Body of pancreas (tissue), 4 donors: ENCODE measurements around the gene ZNF324B. TPM values are rescaled to one million over a fixed set of nuclear protein-coding genes. Genes with fewer than 3 reads are reported as not detected.

Experiments used
- ATAC-seq: fragments of 150-250 bp; one replicate; pipeline ENCODE4 v1.9.1; 2016
- DNase-seq, 4 donors: peaks; one replicate each; pipeline ENCODE4 v3.0.0-alpha.2; 2019
- H3K27ac ChIP-seq, 4 donors: fragments of 200-600 bp; sonication (generic); 1 replicate in 3 of 4; 2 replicates in 1 of 4; pipeline versions ENCODE4 v1.5.1 to v1.6.1; 2016 to 2019; ENCODE audit warnings: mild to moderate bottlenecking in 1 of 4, mixed read lengths in 1 of 4, moderate library complexity in 1 of 4
- H3K27me3 ChIP-seq, 2 donors: fragments of 200-600 bp; sonication (generic); one replicate each; pipeline ENCODE4 v1.6.0; 2016; ENCODE audit warnings: mild to moderate bottlenecking in 1 of 2
- H3K36me3 ChIP-seq, 2 donors: fragments of 200-600 bp; sonication (generic); replicated peaks in 1 of 2; 2 replicates each; pipeline ENCODE4 v1.5.1; 2016; ENCODE audit warnings: low read depth in 2 of 2; ENCODE audit not compliant: insufficient read depth in 1 of 2
- H3K4me1 ChIP-seq: fragments of 200-600 bp; sonication (generic); one replicate; pipeline ENCODE4 v1.6.0; 2016
- H3K4me3 ChIP-seq, 2 donors: fragments of 200-600 bp; sonication (generic); 1 replicate in 1 of 2; 2 replicates in 1 of 2; pipeline ENCODE4 v1.5.1; 2016 to 2019
- H3K9me3 ChIP-seq, 3 donors: fragments of 200-600 bp; sonication (generic); 1 replicate in 2 of 3; 2 replicates in 1 of 3; pipeline ENCODE4 v1.5.1; 2016
- CTCF ChIP-seq, 7 experiments: fragments of 450-650 bp in 4 of 7; fragments of 200-600 bp in 3 of 7; sonication (generic) in 3 of 7; IDR thresholded peaks; one replicate each; pipeline ENCODE4 v1.5.1; 2016 to 2019; ENCODE audit warnings: antibody characterized with exemption in 7 of 7
- POLR2A ChIP-seq, 3 donors: fragments of 450-650 bp; IDR thresholded peaks; one replicate each; pipeline ENCODE4 v1.6.1; 2016; ENCODE audit warnings: antibody characterized with exemption in 3 of 3, mild to moderate bottlenecking in 2 of 3
- WGBS, 2 donors: methylation state at CpG; one replicate each; pipeline ENCODE4 v1.1.5; 2017; 5-methylcytosine and 5-hydroxymethylcytosine counted together
- intact Hi-C: fragments of 100-400 bp; cut with DNase I; formaldehyde crosslinking; loops from one replicate; pipeline ENCODE4 v1.15.1; 2023
- total RNA-seq, 2 donors: library from RNA; depleted of rRNA; stranded (reverse); fragments of >200 nt; gene quantifications; one replicate each; pipeline ENCODE4 v1.1.0, GENCODE V29; 2016

The ZNF324B gene
- total RNA-seq, 2 donors from 2014 or later = 4.6 to 8.6 TPM

GRCh38 chr19:58479303-58479702 lies 27.9 kb downstream of the ZNF324B start:
- Histone ChIP-seq H3K36me3 (no peaks in the 10 kb centered on the region), H3K27ac (no peak overlapping the region), H3K4me1 (peaks cover 22% of the 10 kb centered on the region), H3K4me3 (no peak overlapping the region), H3K9me3 (no peaks in the 10 kb centered on the region), H3K27me3 (no peaks in the 10 kb centered on the region)
- no peak for TF ChIP-seq CTCF (IDR thresholded peaks at IDR 0.05)
- no peak for TF ChIP-seq POLR2A (IDR thresholded peaks at IDR 0.05)
- DNase-seq (no peak), ATAC-seq (no peak)
- 85 to 89% methylated on average over 4 to 7 of the region's 7 CpGs for WGBS, 2 donors
- intact Hi-C loops = no loop called here

- H3K4me1 ChIP-seq = peaks cover 19% of the 10 kb centered on the region
- ATAC-seq (no peak), DNase-seq (no peak)
- no peaks in the 10 kb centered on the region for H3K36me3 ChIP-seq
- H3K27me3 ChIP-seq = no peaks in the 10 kb centered on the region
- TF ChIP-seq CTCF (IDR thresholded peaks at IDR 0.05) (no peak), POLR2A (IDR thresholded peaks at IDR 0.05) (no peak)
- WGBS, 2 donors = 87% methylated on average over 23 of the region's 28 CpGs; no CpG with 5 or more reads in 1 of the 2 donors
- H3K4me3 ChIP-seq = no peak overlapping the region
- intact Hi-C loops = no loop called here
- no peaks in the 10 kb centered on the region for H3K9me3 ChIP-seq
- no peak overlapping the region for H3K27ac ChIP-seq
Measured at GRCh38 chr19:58479736-58480480, 28.5 kb downstream of the ZNF324B start.

GRCh38 chr19:58480481-58480830 lies 29.0 kb downstream of the ZNF324B start:
- no peak overlapping the region for H3K27ac ChIP-seq
- TF ChIP-seq CTCF (IDR thresholded peaks at IDR 0.05) = no peak
- no peak for TF ChIP-seq POLR2A (IDR thresholded peaks at IDR 0.05)
- H3K27me3 ChIP-seq = no peaks in the 10 kb centered on the region
- 89 to 95% methylated on average over 3 to 20 of the region's 20 CpGs for WGBS, 2 donors
- intact Hi-C loops = no loop called here
- ATAC-seq (no peak), DNase-seq (no peak)
- H3K9me3 ChIP-seq = no peaks in the 10 kb centered on the region
- peaks cover 14% of the 10 kb centered on the region for H3K4me1 ChIP-seq
- no peak overlapping the region for H3K4me3 ChIP-seq
- no peaks in the 10 kb centered on the region for H3K36me3 ChIP-seq

- intact Hi-C loops = no loop called here
- WGBS, 2 donors = 93 to 96% methylated on average over 2 of the region's 2 CpGs
Measured at GRCh38 chr19:58480831-58481230, 29.4 kb downstream of the ZNF324B start.

More at GRCh38 chr19:58480831-58481230, 29.4 kb downstream of the ZNF324B start:
- TF ChIP-seq CTCF (IDR thresholded peaks at IDR 0.05) (no peak), POLR2A (IDR thresholded peaks at IDR 0.05) (no peak)
- Histone ChIP-seq H3K4me3 (no peak overlapping the region), H3K9me3 (no peaks in the 10 kb centered on the region), H3K27me3 (no peaks in the 10 kb centered on the region), H3K27ac (no peak overlapping the region), H3K4me1 (peaks cover 13% of the 10 kb centered on the region), H3K36me3 (no peaks in the 10 kb centered on the region)
- ATAC-seq (no peak), DNase-seq (no peak)
